K562 (cell line): ENCODE data around the gene SP6. TPM values are rescaled to one million over a fixed set of nuclear protein-coding genes. Genes with fewer than 3 reads are reported as not detected.

Source experiments
- CTBP1 ChIP-seq: fragments of 450-650 bp; IDR thresholded peaks from 2 replicates; pipeline ENCODE4 v1.6.1; 2016; ENCODE audit warnings: borderline replicate concordance
- ETV1 ChIP-seq: fragments of 450-650 bp; conservative IDR thresholded peaks from 2 replicates; pipeline ENCODE4 v1.6.1; 2016; ENCODE audit warnings: missing genetic modification characterization, control low read depth, low read depth, missing compliant biosample characterization
- HNRNPLL ChIP-seq: fragments of 200-400 bp; formaldehyde crosslinking; IDR thresholded peaks from 2 replicates; pipeline ENCODE4 v1.6.1; 2017; ENCODE audit warnings: low read length, low read depth, mild to moderate bottlenecking; ENCODE audit not compliant: poor library complexity, severe bottlenecking
- KLF13 ChIP-seq: fragments of 450-650 bp; IDR thresholded peaks from 2 replicates; pipeline ENCODE4 v1.6.1; 2016; ENCODE audit warnings: missing genetic modification characterization, low read depth, mild to moderate bottlenecking, missing compliant biosample characterization, moderate library complexity, borderline replicate concordance
- MEF2A ChIP-seq: IDR thresholded peaks from 2 replicates; pipeline ENCODE4 v1.6.1; 2011; ENCODE audit warnings: low read depth, mild to moderate bottlenecking, low read length, moderate library complexity; ENCODE audit not compliant: control insufficient read depth
- MEIS2 ChIP-seq: fragments of 450-650 bp; IDR thresholded peaks from 2 replicates; pipeline ENCODE4 v1.6.1; 2014; ENCODE audit warnings: mild to moderate bottlenecking; ENCODE audit not compliant: partially characterized antibody
- PHF21A ChIP-seq: fragments of 450-650 bp; IDR thresholded peaks from 2 replicates; pipeline ENCODE4 v1.6.1; 2017; ENCODE audit warnings: low read depth, borderline replicate concordance
- PHF8 ChIP-seq: fragments of 200-600 bp; sonication (generic); IDR thresholded peaks from 2 replicates; pipeline ENCODE4 v1.6.1; 2012; ENCODE audit warnings: mixed run types, mild to moderate bottlenecking, inconsistent platforms, low read length, moderate library complexity, borderline replicate concordance
- POLR3G ChIP-seq: IDR thresholded peaks from 2 replicates; pipeline ENCODE4 v1.6.1; 2011; ENCODE audit not compliant: insufficient read length, insufficient replicate concordance; ENCODE audit errors: extremely low read depth
- PYGO2 ChIP-seq: fragments of 450-650 bp; IDR thresholded peaks from 2 replicates; pipeline ENCODE4 v1.6.1; 2016; ENCODE audit warnings: mild to moderate bottlenecking, missing genetic modification characterization, moderate library complexity, missing compliant biosample characterization
- SMAD4 ChIP-seq: fragments of 250-450 bp; sonication (Bioruptor Pico); conservative IDR thresholded peaks from 2 replicates; pipeline ENCODE4 v1.8.0; 2021; ENCODE audit warnings: inconsistent platforms, mild to moderate bottlenecking, moderate library complexity
- SMARCA4 ChIP-seq: fragments of 450-650 bp; IDR thresholded peaks from 2 replicates; pipeline ENCODE4 v1.6.1; 2016
- TAF1 ChIP-seq: IDR thresholded peaks from 2 replicates; pipeline ENCODE4 v1.6.1; 2011; ENCODE audit warnings: mild to moderate bottlenecking, low read length, moderate library complexity; ENCODE audit not compliant: insufficient read depth, control insufficient read depth, severe bottlenecking; ENCODE audit errors: extremely low read depth
- ZNF324 ChIP-seq: fragments of 250-450 bp; sonication (Bioruptor Pico); IDR thresholded peaks from 2 replicates; pipeline ENCODE4 v1.4.0; 2020; ENCODE audit warnings: mild to moderate bottlenecking
- ZNF407 ChIP-seq: fragments of 450-650 bp; IDR thresholded peaks from 2 replicates; pipeline ENCODE4 v1.6.1; 2016; ENCODE audit warnings: low read depth
- ZNF707 ChIP-seq: fragments of 250-450 bp; sonication (Bioruptor Pico); conservative IDR thresholded peaks from 2 replicates; pipeline ENCODE4 v1.8.0; 2022; ENCODE audit warnings: inconsistent platforms, mild to moderate bottlenecking, moderate library complexity
- ZNF76 ChIP-seq: fragments of 250-450 bp; sonication (Bioruptor Pico); IDR thresholded peaks from 2 replicates; pipeline ENCODE4 v1.4.0; 2020; ENCODE audit warnings: mild to moderate bottlenecking, moderate library complexity, borderline replicate concordance
- polyA plus RNA-seq, 8 experiments: library from polyadenylated mRNA; depleted of rRNA in 4 of 8; stranded (reverse) in 5 of 8; unstranded in 3 of 8; fragments of >200 nt; fragmentation: Nextera tagmentation in 2 of 8; fragmentation: Illumina TruSeq in 1 of 8; extraction: Ambion mirVana in 2 of 8; extraction: Trizol in 1 of 8; gene quantifications; 2 replicates each; pipeline versions ENCODE4 v1.2.1 to v1.2.3, GENCODE V29; 2011 to 2014; ENCODE audit warnings: inconsistent platforms in 1 of 8, missing spikeins in 1 of 8
- total RNA-seq, 7 experiments: library from RNA; depleted of rRNA in 6 of 7; stranded (reverse); fragments of >200 nt in 6 of 7; fragmentation: Illumina TruSeq in 2 of 7; extraction: Trizol in 2 of 7; gene quantifications; 2 replicates each; pipeline versions ENCODE4 v1.2.1 to v1.2.3, GENCODE V29; 2011 to 2021; ENCODE audit warnings: low replicate concordance in 1 of 7
- TF ChIP-seq, protein P1 (sequence below): sonication (generic); formaldehyde crosslinking; IDR thresholded peaks from 2 replicates; pipeline ENCODE4 v1.8.1; 2023; ENCODE audit warnings: mild to moderate bottlenecking, missing genetic modification reagents

SP6 gene
- total and polyA plus RNA-seq, 9 of the 15 experiments (the other 6 are each of a cell fraction or from before 2014, with no cell fraction given): 0.11 to 7.9 (median 2.2) TPM

- TF ChIP-seq PYGO2 (tag) (no peak), PHF21A (no peak), TAF1 (no peak), ZNF76 (CRISPR knock-in tag) (no peak), MEF2A (peak; percentile 51; the same call in 1 of the 2 replicates), POLR3G (no peak), HNRNPLL (no peak), ZNF324 (CRISPR knock-in tag) (no peak), ETV1 (peak; percentile 99), CTBP1 (peak; percentile 99), KLF13 (tag) (no peak), ZNF407 (no peak), SMAD4 (CRISPR knock-in tag) (peak; percentile 100), SMARCA4 (peak; percentile 87), MEIS2 (peak; percentile 100), ZNF707 (CRISPR knock-in tag) (no peak), PHF8 (peak; percentile 14; the same call in 1 of the 2 replicates)
- TF ChIP-seq, protein P1, sequence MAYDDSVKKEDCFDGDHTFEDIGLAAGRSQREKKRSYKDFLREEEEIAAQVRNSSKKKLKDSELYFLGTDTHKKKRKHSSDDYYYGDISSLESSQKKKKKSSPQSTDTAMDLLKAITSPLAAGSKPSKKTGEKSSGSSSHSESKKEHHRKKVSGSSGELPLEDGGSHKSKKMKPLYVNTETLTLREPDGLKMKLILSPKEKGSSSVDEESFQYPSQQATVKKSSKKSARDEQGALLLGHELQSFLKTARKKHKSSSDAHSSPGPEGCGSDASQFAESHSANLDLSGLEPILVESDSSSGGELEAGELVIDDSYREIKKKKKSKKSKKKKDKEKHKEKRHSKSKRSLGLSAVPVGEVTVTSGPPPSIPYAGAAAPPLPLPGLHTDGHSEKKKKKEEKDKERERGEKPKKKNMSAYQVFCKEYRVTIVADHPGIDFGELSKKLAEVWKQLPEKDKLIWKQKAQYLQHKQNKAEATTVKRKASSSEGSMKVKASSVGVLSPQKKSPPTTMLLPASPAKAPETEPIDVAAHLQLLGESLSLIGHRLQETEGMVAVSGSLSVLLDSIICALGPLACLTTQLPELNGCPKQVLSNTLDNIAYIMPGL: no peak
Observed at GRCh38 chr17:47877368-47878034, 26.5 kb upstream of the SP6 start (continued).
